K562 (cell line): Measurements from ENCODE around the gene ENG.

Source experiments
- ARNT ChIP-seq, 2 experiments: fragments of 450-650 bp; IDR thresholded peaks; 2 replicates each; pipeline ENCODE4 v1.6.1; 2016; ENCODE audit warnings: mild to moderate bottlenecking in 1 of 2
- EP300 ChIP-seq: IDR thresholded peaks from 2 replicates; pipeline ENCODE4 v1.6.1; 2012; ENCODE audit warnings: low read length, improper control_type of control experiment
- HMG20A ChIP-seq: fragments of 450-650 bp; formaldehyde crosslinking; conservative IDR thresholded peaks from 2 replicates; pipeline ENCODE4 v1.4.0; 2020; ENCODE audit warnings: mild to moderate bottlenecking, mixed read lengths
- KLF16 ChIP-seq: IDR thresholded peaks from 2 replicates; pipeline ENCODE4 v1.6.1; 2016; ENCODE audit warnings: antibody characterized with exemption
- KLF6 ChIP-seq: fragments of 250-450 bp; sonication (Bioruptor Pico); IDR thresholded peaks from 2 replicates; pipeline ENCODE4 v1.4.0; 2020; ENCODE audit warnings: mild to moderate bottlenecking, moderate library complexity, borderline replicate concordance
- POLR2A ChIP-seq: fragments of 450-650 bp; conservative IDR thresholded peaks from 2 replicates; pipeline ENCODE4 v1.6.1; 2016
- RBFOX2 ChIP-seq: fragments of 200-400 bp; formaldehyde crosslinking; IDR thresholded peaks from 2 replicates; pipeline ENCODE4 v1.6.1; 2017; ENCODE audit warnings: low read depth, mild to moderate bottlenecking, low read length, moderate library complexity
- RFX5 ChIP-seq: IDR thresholded peaks from 2 replicates; pipeline ENCODE4 v1.6.1; 2011; ENCODE audit warnings: low read depth, mild to moderate bottlenecking, improper control_type of control experiment, low read length
- SIN3A ChIP-seq, 2 experiments: fragments of 150-350 bp in 1 of 2; IDR thresholded peaks; 2 replicates each; pipeline ENCODE4 v1.6.1; 2011 to 2016; ENCODE audit warnings: borderline replicate concordance in 2 of 2, low read depth in 2 of 2, low read length in 2 of 2, mild to moderate bottlenecking in 2 of 2, moderate library complexity in 2 of 2; ENCODE audit not compliant: control insufficient read depth in 1 of 2
- TF ChIP-seq, protein P1 (sequence below), 2 experiments: fragments of 450-650 bp; formaldehyde crosslinking in 1 of 2; IDR thresholded peaks; 2 replicates each; pipeline versions ENCODE4 v1.4.0 to v1.6.1; 2014 to 2020; ENCODE audit warnings: mild to moderate bottlenecking in 2 of 2, borderline replicate concordance in 1 of 2, low read depth in 1 of 2
- TF ChIP-seq, protein P2 (sequence below), 3 experiments: IDR thresholded peaks in 2 of 3; conservative IDR thresholded peaks in 1 of 3; 2 replicates each; pipeline ENCODE4 v1.5.1; 2011 to 2012; ENCODE audit warnings: low read length in 3 of 3, mild to moderate bottlenecking in 3 of 3, control low read depth in 2 of 3, improper control_type of control experiment in 1 of 3, inconsistent platforms in 1 of 3, low read depth in 1 of 3, mixed read lengths in 1 of 3, moderate library complexity in 1 of 3; ENCODE audit not compliant: insufficient read depth in 2 of 3
- TF ChIP-seq, protein P3 (sequence below), 3 experiments: fragments of 200-800 bp in 1 of 3; fragments of 250-450 bp in 1 of 3; fragments of 450-650 bp in 1 of 3; sonication (Bioruptor Pico) in 1 of 3; sonication (Bioruptor generic) in 1 of 3; formaldehyde crosslinking in 1 of 3; IDR thresholded peaks; 2 replicates each; pipeline versions ENCODE4 v1.6.1 to v1.8.0; 2016 to 2022; ENCODE audit warnings: mild to moderate bottlenecking in 2 of 3, missing genetic modification characterization in 2 of 3, missing compliant biosample characterization in 1 of 3, moderate library complexity in 1 of 3

DNA sequence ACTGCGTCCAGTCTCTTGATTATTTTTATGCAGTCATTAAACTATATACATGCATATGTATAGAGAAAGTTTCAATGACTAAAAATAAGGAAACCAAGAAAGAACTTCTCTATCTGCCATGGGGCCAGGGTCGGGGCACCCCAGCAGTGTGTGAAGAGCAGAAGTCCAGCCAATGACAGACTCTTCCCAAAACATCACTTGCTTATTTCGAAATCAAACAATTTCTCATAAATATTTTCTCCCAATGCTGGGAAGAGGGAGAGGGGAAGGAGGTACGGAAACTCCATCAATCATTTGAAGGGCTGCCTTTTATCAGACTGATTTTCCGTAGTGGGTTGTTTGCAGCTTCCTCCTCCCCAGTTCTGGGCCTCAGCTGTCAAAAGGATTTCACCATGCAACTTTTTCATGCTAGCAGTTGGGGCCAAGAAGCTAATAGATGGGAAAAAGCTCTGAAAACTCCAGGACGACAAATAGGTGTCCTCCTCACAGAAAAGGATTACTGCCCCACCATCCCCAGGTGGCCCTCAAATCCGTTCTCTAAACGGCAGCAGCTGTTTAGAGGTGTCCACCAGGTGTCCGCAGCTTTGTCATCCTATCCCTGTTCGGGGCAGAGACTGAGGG, 52.4 kb downstream of the ENG start:
- TF ChIP-seq, protein P1, sequence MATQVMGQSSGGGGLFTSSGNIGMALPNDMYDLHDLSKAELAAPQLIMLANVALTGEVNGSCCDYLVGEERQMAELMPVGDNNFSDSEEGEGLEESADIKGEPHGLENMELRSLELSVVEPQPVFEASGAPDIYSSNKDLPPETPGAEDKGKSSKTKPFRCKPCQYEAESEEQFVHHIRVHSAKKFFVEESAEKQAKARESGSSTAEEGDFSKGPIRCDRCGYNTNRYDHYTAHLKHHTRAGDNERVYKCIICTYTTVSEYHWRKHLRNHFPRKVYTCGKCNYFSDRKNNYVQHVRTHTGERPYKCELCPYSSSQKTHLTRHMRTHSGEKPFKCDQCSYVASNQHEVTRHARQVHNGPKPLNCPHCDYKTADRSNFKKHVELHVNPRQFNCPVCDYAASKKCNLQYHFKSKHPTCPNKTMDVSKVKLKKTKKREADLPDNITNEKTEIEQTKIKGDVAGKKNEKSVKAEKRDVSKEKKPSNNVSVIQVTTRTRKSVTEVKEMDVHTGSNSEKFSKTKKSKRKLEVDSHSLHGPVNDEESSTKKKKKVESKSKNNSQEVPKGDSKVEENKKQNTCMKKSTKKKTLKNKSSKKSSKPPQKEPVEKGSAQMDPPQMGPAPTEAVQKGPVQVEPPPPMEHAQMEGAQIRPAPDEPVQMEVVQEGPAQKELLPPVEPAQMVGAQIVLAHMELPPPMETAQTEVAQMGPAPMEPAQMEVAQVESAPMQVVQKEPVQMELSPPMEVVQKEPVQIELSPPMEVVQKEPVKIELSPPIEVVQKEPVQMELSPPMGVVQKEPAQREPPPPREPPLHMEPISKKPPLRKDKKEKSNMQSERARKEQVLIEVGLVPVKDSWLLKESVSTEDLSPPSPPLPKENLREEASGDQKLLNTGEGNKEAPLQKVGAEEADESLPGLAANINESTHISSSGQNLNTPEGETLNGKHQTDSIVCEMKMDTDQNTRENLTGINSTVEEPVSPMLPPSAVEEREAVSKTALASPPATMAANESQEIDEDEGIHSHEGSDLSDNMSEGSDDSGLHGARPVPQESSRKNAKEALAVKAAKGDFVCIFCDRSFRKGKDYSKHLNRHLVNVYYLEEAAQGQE (IDR thresholded peaks at IDR 0.05; ENCODE audit: borderline replicate concordance): no peak
- TF ChIP-seq, protein P1 (CRISPR knock-in tag; IDR thresholded peaks at IDR 0.05; ENCODE audit: low read depth): no peak
- TF ChIP-seq RFX5: no peak
- TF ChIP-seq, protein P2, sequence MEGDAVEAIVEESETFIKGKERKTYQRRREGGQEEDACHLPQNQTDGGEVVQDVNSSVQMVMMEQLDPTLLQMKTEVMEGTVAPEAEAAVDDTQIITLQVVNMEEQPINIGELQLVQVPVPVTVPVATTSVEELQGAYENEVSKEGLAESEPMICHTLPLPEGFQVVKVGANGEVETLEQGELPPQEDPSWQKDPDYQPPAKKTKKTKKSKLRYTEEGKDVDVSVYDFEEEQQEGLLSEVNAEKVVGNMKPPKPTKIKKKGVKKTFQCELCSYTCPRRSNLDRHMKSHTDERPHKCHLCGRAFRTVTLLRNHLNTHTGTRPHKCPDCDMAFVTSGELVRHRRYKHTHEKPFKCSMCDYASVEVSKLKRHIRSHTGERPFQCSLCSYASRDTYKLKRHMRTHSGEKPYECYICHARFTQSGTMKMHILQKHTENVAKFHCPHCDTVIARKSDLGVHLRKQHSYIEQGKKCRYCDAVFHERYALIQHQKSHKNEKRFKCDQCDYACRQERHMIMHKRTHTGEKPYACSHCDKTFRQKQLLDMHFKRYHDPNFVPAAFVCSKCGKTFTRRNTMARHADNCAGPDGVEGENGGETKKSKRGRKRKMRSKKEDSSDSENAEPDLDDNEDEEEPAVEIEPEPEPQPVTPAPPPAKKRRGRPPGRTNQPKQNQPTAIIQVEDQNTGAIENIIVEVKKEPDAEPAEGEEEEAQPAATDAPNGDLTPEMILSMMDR (IDR thresholded peaks at IDR 0.05 in 2 of 3, conservative IDR thresholded peaks at IDR 0.05 in 1 of 3; ENCODE audit: insufficient read depth in 2 of 3, low read depth in 1 of 3, low read length in 3 of 3): peak in 2 of 3 experiments; percentile 25 to 35; a peak in 3 of 6 replicates
- no peak for TF ChIP-seq ARNT (IDR thresholded peaks at IDR 0.05)
- TF ChIP-seq SIN3A (IDR thresholded peaks at IDR 0.05; ENCODE audit: borderline replicate concordance in 2 of 2, control insufficient read depth in 1 of 2, low read depth in 2 of 2, low read length in 2 of 2): no peak
- TF ChIP-seq EP300: no peak
- TF ChIP-seq POLR2A: no peak
- TF ChIP-seq, protein P3, sequence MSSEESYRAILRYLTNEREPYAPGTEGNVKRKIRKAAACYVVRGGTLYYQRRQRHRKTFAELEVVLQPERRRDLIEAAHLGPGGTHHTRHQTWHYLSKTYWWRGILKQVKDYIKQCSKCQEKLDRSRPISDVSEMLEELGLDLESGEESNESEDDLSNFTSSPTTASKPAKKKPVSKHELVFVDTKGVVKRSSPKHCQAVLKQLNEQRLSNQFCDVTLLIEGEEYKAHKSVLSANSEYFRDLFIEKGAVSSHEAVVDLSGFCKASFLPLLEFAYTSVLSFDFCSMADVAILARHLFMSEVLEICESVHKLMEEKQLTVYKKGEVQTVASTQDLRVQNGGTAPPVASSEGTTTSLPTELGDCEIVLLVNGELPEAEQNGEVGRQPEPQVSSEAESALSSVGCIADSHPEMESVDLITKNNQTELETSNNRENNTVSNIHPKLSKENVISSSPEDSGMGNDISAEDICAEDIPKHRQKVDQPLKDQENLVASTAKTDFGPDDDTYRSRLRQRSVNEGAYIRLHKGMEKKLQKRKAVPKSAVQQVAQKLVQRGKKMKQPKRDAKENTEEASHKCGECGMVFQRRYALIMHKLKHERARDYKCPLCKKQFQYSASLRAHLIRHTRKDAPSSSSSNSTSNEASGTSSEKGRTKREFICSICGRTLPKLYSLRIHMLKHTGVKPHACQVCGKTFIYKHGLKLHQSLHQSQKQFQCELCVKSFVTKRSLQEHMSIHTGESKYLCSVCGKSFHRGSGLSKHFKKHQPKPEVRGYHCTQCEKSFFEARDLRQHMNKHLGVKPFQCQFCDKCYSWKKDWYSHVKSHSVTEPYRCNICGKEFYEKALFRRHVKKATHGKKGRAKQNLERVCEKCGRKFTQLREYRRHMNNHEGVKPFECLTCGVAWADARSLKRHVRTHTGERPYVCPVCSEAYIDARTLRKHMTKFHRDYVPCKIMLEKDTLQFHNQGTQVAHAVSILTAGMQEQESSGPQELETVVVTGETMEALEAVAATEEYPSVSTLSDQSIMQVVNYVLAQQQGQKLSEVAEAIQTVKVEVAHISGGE (CRISPR knock-in tag; IDR thresholded peaks at IDR 0.05): no peak
- no peak for TF ChIP-seq RBFOX2
- no peak for TF ChIP-seq KLF6 (CRISPR knock-in tag)
- TF ChIP-seq KLF16: no peak
- TF ChIP-seq HMG20A (CRISPR knock-in tag): no peak
